Measurements from ENCODE around the gene NKD1.

DNA sequence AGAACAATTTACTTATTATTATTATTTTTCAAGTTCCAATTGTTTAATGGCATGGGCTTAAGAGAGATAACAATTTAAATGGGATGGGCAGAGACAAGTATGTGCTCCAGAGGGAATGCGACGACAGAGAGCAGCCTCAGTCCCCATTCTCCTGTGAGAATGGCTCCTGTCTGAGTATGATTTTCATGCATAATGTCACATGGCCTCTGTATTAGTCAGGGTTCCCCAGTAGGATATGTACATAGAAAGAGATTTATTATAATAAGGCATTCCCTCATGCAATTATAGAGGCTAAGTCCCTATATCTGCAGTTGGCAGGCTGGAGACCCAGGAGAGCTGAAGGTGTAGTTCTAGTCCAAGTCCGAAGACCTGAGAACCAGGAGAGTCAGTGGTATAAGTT, 22.9 kb upstream of the NKD1 start:
- TF ChIP-seq, protein P1, sequence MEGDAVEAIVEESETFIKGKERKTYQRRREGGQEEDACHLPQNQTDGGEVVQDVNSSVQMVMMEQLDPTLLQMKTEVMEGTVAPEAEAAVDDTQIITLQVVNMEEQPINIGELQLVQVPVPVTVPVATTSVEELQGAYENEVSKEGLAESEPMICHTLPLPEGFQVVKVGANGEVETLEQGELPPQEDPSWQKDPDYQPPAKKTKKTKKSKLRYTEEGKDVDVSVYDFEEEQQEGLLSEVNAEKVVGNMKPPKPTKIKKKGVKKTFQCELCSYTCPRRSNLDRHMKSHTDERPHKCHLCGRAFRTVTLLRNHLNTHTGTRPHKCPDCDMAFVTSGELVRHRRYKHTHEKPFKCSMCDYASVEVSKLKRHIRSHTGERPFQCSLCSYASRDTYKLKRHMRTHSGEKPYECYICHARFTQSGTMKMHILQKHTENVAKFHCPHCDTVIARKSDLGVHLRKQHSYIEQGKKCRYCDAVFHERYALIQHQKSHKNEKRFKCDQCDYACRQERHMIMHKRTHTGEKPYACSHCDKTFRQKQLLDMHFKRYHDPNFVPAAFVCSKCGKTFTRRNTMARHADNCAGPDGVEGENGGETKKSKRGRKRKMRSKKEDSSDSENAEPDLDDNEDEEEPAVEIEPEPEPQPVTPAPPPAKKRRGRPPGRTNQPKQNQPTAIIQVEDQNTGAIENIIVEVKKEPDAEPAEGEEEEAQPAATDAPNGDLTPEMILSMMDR (IDR thresholded peaks at IDR 0.05), result no peak
- no peak for TF ChIP-seq POLR2A (IDR thresholded peaks at IDR 0.05)

Data from adrenal gland (tissue), 5 donors.